ENCODE data around the gene ERBB4.

ERBB4 gene

DNA sequence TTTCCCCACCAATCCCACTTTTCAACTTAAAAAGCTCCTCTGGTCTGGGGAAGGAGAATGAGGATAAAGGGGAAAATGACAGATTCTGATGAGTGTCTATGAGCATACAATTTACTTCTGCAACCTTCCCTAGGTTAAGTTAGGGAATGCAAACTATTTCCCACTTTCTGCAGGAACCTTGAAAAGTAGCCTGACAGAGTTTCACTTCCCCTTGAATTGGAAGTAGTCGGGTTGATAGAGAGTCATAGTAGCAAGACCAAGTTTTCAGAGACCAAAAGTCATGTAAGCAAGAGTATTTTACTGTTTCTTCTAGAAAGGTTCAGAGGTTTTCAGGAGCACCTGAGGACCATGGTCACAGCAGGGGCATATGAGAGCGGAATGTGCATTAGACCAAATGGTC is 1167.1 kb downstream of the ERBB4 start:
- DNase-seq = no peak

DNA sequence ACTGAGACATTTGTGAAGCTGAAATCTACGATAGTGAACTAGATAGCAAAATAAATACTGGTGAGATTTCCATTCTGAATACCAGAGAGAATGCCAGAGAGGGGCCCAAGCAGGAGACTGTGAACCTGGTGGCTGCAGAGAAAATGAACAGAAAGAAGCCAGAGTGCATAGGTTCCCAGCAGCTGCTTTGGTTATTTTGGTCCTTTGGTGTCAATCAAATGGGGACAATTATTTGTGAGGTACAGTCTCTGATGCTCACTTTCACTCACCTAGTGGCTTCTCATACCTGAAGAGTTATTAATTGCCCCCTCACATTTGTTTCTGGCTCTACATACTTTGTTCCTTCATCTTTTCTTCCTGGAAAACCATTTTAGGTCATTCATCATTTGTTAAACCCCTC is 1170.1 kb downstream of the ERBB4 start:
- DNase-seq = no peak

DNA sequence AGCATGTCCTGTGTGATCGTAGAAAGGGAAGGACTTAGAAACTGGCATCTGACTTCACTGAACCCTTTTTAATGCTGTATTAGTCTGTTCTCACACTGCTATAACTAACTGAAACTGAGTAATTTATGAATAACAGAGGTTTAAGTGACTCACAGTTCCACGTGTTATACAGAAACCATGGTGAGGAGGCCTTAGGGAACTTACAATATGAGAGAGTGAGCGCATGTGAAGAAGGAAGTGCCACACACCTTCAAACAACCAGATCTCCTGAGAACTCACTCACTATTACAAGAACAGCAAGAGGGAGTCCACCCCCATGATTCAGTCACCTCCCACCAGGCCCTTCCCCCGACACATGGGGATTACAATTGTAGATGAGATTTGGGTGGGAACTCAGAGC is 1170.9 kb downstream of the ERBB4 start:
- DNase-seq = no peak

DNA sequence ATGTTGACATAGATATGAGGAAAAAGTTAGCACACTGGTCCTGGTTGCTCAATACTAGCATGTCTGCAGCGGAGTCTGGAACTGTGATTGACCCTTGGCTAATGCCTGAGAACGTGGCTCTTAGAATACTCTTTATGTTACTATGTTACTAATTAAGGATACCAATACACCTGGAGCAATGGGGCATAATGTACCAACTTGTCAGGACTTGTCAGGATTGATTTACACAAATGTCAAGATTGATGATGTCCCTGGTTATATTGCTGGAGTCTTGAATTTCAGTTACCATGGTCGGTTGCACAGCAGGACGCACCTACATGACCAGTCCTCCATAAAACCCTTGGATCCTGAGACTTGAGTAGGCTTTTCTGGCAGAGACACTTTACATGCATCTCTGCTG is 1171.3 kb downstream of the ERBB4 start:
- no peak for DNase-seq

DNA sequence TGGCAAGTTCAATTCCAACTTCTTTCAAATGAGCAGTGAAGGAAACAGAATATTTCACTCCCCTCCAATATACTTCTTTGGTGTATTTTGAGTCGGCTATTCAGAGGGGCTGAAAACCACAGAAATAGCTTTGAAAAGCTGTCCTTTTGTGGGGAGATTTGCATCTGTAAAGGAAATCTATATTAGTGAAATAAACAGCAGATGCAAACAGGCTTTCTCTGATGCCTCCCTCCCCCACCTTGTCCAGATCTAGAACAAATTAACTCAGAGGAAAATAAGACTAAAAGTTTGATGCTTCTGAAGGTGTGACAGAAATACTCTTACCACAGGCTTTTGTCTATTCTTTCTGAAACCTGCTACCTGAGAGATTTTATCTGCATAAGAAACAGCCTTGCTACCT is 1173.7 kb downstream of the ERBB4 start:
- no peak for DNase-seq

DNA sequence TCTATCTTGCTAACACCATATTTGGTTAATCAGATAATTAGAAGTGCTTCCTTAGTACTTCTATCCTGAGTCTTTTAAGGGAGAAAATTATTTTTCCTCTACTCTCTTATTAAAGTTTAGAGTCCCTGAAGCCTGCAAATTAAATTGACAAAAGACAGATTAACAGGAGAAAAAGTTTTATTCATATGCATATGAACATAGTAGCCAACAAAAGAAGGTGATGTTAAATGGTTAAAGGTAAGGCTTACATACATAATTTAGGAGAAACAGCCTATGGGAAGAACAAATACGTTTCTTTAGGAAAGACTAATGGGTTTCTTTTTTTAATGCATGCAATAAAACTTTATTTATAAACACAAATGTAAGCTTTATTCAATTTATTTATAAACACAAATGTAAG is 1177.2 kb downstream of the ERBB4 start:
- no peak for DNase-seq

DNA sequence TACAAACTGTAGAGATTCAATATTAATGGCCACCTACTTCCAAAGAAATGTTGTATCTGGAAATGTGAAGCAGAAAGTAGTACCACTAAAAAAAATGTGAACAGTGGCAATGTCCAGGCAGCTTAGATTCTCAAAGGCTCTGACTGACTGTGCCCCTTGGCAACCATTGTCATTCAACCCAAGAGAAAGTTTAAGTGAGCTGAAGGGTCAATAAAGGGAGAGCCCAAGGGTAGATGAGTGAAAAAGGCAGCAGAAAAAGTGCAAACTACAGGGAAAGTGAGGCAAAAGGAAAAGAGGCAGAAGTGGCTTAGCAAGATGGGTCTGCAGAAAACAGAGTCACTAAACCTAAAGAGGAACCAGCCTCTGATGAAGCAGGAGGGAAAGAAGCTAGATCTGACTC is 1179.3 kb downstream of the ERBB4 start:
- no peak for DNase-seq

DNA sequence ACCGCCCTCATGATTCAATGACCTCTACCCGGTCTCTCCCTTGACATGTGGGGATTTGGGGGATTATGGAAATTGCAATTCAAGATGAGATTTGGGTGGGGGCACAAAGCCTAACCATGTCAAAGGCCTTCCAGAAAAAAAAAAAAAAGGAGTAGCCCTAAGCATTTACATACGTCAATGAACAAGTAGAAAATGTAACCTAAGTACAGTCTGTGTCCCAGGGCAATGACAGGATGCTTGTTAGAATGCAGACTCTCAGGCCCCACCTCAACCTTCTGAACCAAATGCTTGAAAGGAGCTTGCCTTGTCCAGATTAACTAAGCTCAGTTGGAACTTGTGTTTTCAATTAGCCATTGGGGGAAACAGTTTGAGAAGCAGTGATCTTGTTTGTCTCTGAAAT is 1180.1 kb downstream of the ERBB4 start:
- DNase-seq = no peak

DNA sequence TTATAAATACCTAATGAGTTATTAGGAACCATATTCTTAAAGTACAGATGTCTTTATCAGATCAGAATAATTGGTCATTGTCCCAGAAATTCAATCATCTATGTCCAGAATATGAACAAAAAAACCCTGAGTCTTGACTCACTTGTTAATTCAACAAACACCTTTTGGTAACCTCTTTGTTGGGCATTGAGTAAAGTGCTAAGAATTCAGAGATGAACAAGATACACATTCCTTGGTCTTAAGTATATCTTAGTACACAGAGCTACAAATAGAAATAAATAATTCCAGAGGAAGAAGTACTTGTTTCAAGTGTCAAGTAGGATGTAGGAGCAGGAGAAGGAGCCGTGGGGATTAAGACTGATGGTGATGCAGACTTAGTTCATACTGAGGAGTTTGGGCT is 1184.1 kb downstream of the ERBB4 start:
- no peak for DNase-seq

DNA sequence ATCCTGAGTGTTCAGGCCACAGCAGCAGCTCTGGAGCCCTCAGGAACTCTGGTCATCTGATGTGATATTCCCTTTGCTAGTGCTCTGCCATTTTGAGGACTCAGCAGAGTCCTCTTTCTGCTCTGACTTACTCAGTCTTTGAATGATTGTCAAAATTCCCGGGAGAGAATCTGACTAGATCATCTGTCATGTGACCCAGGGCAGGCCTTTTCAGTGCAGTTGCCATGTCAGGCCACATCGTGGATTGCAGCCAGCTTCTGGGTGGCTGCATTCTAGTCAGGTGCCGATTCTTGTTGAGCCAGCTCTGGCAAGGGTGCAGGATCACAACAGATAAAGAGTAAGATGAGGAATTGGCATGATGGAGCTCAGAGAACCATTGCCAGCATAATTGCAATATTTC is 1186.6 kb downstream of the ERBB4 start:
- DNase-seq = no peak

DNA sequence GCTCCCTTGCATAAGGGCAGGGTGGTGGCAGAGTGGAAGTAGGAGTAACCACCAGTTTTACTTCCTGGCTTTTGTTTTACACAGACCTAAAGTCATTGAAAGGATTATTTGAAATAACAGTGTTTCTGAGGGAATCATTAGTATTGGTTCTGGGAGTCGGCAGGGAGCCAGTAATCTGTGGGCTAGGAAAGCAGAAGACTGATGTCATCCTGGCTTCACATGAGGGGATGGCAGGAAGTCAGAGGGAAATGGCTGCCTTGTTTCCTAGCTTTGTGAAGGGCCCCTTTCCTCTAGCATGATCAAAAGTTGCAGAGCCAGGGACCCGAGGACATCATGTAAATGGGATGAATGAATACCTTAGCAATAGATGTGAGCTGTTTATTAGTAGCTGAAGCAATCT is 1189.6 kb downstream of the ERBB4 start:
- DNase-seq = no peak

DNA sequence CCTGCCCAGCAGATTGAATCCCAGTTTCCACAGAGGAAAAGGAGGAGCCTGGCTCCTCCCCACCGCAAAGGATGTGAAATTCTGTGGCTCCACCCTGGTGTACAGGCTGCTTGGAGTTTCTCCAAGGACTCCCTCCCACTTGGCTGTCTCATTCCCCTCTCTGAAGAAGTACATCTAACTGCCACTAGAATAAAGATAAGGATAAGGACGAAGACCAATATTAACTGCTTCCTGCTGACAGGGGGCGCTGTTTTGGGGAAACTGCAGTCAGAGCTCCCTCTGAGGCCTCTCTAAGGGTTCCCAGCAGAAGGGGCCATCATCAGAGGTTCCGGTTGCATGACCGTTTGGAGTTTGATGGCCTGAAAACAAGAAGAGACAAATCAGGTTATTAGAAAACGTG is 1191.3 kb downstream of the ERBB4 start:
- DNase-seq = no peak

DNA sequence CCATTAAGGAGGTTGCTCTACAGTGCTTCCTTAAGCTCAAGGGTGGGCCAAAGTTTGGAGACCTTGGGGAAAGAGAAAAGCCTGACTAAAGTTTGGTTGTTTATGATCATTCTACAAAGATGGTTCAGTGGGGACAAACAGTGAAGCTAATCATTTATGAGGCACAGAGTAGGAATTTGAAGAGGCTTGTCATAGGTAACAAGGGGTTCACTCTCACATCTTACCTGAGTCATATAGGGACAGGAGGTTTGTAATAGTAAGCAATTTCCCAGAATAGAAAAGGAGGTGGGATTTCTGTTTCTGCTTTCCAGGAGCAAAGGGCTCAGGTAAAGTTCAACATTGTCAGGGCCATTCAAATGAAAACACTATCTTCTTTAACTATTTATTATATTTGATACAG is 1194.3 kb downstream of the ERBB4 start:
- DNase-seq = no peak

DNA sequence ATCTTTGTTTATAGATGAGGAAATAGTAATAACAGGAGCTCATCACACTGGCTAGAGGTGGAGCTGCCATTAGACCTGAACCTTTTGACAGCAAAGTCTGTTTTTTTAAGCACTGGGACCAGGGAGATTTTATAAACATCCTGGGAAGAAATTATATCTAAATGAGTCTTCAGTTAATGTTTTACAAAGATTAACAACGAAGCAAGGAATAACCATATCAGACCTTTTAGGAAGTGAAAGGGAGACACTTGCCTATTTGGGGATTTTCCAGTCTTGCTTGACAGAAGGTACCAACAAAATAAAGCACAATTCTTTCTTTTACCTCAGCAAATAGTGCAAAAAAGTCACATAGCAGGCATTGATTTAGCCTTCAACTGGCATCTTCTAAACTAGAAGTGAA is 1205.2 kb downstream of the ERBB4 start:
- DNase-seq = no peak

DNA sequence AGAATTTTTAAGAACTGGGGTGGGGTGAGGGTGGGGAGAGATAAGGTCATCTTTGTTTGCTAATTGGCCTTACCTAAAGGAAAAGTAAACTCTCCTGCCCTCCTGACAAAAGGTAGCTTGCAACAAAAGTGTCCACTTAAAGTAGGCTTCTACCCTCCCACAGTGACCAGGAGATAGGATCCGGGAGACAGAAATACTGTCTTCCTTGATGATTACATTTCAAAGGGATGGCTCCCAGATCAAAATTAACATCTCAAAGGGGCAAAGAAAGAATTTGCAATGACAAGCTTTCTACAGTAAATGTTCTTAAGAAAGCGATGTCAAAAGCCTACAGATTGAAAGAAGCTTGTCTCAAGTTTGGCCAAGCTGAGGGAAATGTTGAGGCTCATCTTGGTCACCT is 1206.9 kb downstream of the ERBB4 start:
- no peak for DNase-seq

DNA sequence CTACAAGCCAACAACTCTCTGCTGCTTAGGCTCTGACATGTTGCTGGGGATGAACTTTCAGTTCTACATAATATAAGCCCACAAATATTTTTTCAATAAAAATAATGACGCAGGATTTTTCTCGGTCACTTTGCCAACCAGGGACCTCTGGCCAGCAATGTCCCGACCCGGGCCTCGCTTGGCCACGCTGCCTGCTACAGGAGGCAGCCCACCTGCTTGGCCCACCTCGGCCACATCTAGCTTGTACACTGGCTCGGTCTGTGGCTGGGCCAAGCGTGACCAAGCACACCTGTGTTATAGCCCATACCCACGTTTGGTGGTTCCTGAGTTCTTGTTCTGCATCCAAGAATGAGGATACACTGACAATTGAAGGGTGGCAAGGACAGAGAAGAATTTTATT is 1208.7 kb downstream of the ERBB4 start:
- DNase-seq = no peak

DNA sequence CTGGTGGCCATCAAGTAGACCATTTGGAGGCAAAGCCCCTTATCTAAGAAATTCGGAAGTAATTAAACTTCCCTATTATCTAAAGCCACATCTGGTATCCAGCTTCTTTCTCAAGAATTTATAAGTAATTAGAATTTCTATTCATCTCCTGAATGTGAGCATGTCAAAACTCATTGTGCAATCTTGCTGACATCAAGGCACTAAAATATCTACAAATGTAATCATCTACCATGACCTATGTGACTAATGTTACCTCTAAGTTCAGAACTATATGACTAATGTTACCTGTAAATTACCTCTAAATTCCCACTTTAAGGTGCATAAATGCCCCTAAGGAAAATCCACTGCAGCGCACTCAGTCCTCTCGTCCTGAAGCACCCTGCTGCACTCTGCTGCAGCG is 1209.2 kb downstream of the ERBB4 start:
- DNase-seq = no peak

DNA sequence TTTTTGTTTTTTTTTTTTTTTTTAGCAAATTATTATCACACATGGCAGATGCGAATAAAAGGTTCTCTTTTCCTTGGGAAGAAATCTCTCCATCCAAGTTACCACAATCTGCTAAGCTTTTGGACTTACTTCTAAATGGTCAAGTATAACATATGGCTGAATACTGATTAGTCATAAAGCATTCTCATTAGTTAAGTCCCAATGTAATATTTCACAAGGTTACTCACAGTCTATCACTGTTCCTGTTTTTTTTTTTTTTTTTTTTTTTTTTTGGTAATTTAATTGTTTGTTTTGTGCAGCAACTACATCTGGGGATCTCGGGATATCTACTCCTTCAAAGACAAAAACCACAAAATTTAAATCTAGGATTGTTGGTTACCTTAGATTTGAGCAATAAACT is 1210.5 kb downstream of the ERBB4 start:
- no peak for DNase-seq

All from left hindlimb (tissue), 1 donor.